Keratinocyte (primary cell): ENCODE results near the gene TPPP3. TPM values are rescaled to one million over a fixed set of nuclear protein-coding genes. Genes with fewer than 3 reads are reported as not detected.

Source experiments
- DNase-seq: peaks from one replicate; pipeline ENCODE4 v3.0.0-alpha.2; 2011; ENCODE audit warnings: low read depth, missing footprints, low spot score
- FAIRE-seq: peaks from 2 replicates; lab custom pipeline; 2011; peaks lifted over from hg19 to GRCh38; lab: Jason Lieb, UNC
- H2AFZ ChIP-seq: 2 replicates; pipeline ENCODE4 v1.6.0; 2012; ENCODE audit warnings: low read length, control low read depth, inconsistent platforms; ENCODE audit not compliant: control insufficient read depth
- H3K27ac ChIP-seq: 2 replicates; pipeline ENCODE4 v1.5.1; 2011; ENCODE audit warnings: low read length; ENCODE audit not compliant: control insufficient read depth, insufficient read depth
- H3K27me3 ChIP-seq: 3 replicates; pipeline ENCODE4 v1.6.0; 2011; ENCODE audit warnings: low read length; ENCODE audit not compliant: control insufficient read depth, insufficient read depth; ENCODE audit errors: extremely low read depth
- H3K36me3 ChIP-seq, 2 experiments: 2 replicates in 1 of 2; 3 replicates in 1 of 2; pipeline ENCODE4 v1.5.1; 2011; ENCODE audit warnings: low read length in 2 of 2, mild to moderate bottlenecking in 1 of 2; ENCODE audit not compliant: control insufficient read depth in 2 of 2, insufficient read depth in 2 of 2; ENCODE audit errors: extremely low read depth in 1 of 2
- H3K4me1 ChIP-seq: 3 replicates; pipeline ENCODE4 v1.5.1; 2011; ENCODE audit warnings: low read length; ENCODE audit not compliant: control insufficient read depth, insufficient read depth; ENCODE audit errors: extremely low read depth
- H3K4me2 ChIP-seq: 3 replicates; pipeline ENCODE4 v1.6.0; 2011; ENCODE audit warnings: low read depth, low read length; ENCODE audit not compliant: control insufficient read depth, insufficient read depth; ENCODE audit errors: extremely low read depth
- H3K4me3 ChIP-seq, 3 experiments: fragments of 200-600 bp in 1 of 3; sonication (generic) in 1 of 3; 2 replicates in 2 of 3; 3 replicates in 1 of 3; pipeline ENCODE4 v1.5.1; 2011 to 2016; ENCODE audit warnings: low read length in 3 of 3, mild to moderate bottlenecking in 3 of 3, control low read depth in 2 of 3, inconsistent platforms in 1 of 3, low read depth in 1 of 3, mixed read lengths in 1 of 3, mixed run types in 1 of 3, moderate library complexity in 1 of 3; ENCODE audit not compliant: control insufficient read depth in 2 of 3, insufficient read depth in 2 of 3; ENCODE audit errors: extremely low read depth in 1 of 3
- H3K79me2 ChIP-seq: 2 replicates; pipeline ENCODE4 v1.6.0; 2012; ENCODE audit warnings: low read length; ENCODE audit not compliant: control insufficient read depth, insufficient read depth
- H3K9ac ChIP-seq: 3 replicates; pipeline ENCODE4 v1.6.0; 2011; ENCODE audit warnings: low read length; ENCODE audit not compliant: control insufficient read depth, insufficient read depth; ENCODE audit errors: extremely low read depth
- H3K9me1 ChIP-seq: 3 replicates; pipeline ENCODE4 v1.6.0; 2011; ENCODE audit warnings: low read length; ENCODE audit not compliant: control insufficient read depth, insufficient read depth; ENCODE audit errors: extremely low read depth
- H3K9me3 ChIP-seq: 2 replicates; pipeline ENCODE4 v1.5.1; 2012; ENCODE audit warnings: low read depth, low read length; ENCODE audit not compliant: control insufficient read depth
- H4K20me1 ChIP-seq: 3 replicates; pipeline ENCODE4 v1.6.0; 2011; ENCODE audit warnings: low read length; ENCODE audit not compliant: control insufficient read depth, insufficient read depth; ENCODE audit errors: extremely low read depth
- CTCF ChIP-seq, 3 experiments: IDR thresholded peaks in 1 of 3; conservative IDR thresholded peaks in 1 of 3; optimal IDR thresholded peaks in 1 of 3; 2 replicates in 2 of 3; 3 replicates in 1 of 3; pipeline versions ENCODE3 to v1.5.1; 2011; ENCODE audit warnings: low read length in 3 of 3, mild to moderate bottlenecking in 3 of 3, moderate library complexity in 2 of 3, control low read depth in 1 of 3, inconsistent platforms in 1 of 3; ENCODE audit not compliant: insufficient read depth in 2 of 3; ENCODE audit errors: extremely low read depth in 1 of 3
- EZH2 ChIP-seq: IDR thresholded peaks from one replicate; pipeline ENCODE4 v1.6.1; 2012; ENCODE audit warnings: inconsistent platforms, mild to moderate bottlenecking, low read length, moderate library complexity
- dilution Hi-C: fragments of 300-500 bp; cut with MboI; formaldehyde crosslinking; loops from one replicate; pipeline ENCODE4 v1.7.0; 2020; ENCODE audit warnings: low sequenced_read_pairs; ENCODE audit not compliant: extremely low pct_ligation_motif_present
- polyA plus RNA-seq, 5 experiments: library from polyadenylated mRNA; depleted of rRNA in 3 of 5; stranded (reverse) in 3 of 5; stranded (forward) in 1 of 5; unstranded in 1 of 5; fragments of >200 nt; gene quantifications; 1 replicate in 1 of 5; 2 replicates in 3 of 5; 3 replicates in 1 of 5; pipeline versions ENCODE4 v1.2.1 to v1.2.3, GENCODE V29; 2011 to 2012; ENCODE audit warnings: missing spikeins in 2 of 5, low read depth in 1 of 5, low replicate concordance in 1 of 5

TPPP3 gene
- polyA plus RNA-seq, 1 donor (not counting 4 experiments of a cell fraction or from before 2014, with no cell fraction given), result 0.96 TPM

GRCh38 chr16:67441907-67442306 is 48.6 kb upstream of the TPPP3 start:
- dilution Hi-C loops, result no loop called here
- Histone ChIP-seq H3K27me3 (no peaks in the 10 kb centered on the region), H3K79me2 (no peaks in the 10 kb centered on the region), H3K9me1 (no peaks in the 10 kb centered on the region), H3K9me3 (no peaks in the 10 kb centered on the region), H3K36me3 (peaks cover 13 to 34% of the 10 kb centered on the region in 2 experiments), H2AFZ (no peak overlapping the region), H3K4me3 (no peak overlapping the region), H3K4me2 (no peak overlapping the region), H3K9ac (no peak overlapping the region), H4K20me1 (no peaks in the 10 kb centered on the region), H3K27ac (no peak overlapping the region), H3K4me1 (no peaks in the 10 kb centered on the region)
- no peak for FAIRE-seq
- no peak for DNase-seq
- TF ChIP-seq CTCF (optimal IDR thresholded peaks at IDR 0.05 in 1 of 3, IDR thresholded peaks at IDR 0.05 in 1 of 3, conservative IDR thresholded peaks at IDR 0.05 in 1 of 3; ENCODE audit: extremely low read depth in 1 of 3, insufficient read depth in 2 of 3, low read length in 3 of 3) (no peak), EZH2 (no peak)

GRCh38 chr16:67441271-67441753 is 48.0 kb upstream of the TPPP3 start:
- H2AFZ ChIP-seq, result no peak overlapping the region
- H3K4me2 ChIP-seq, result no peak overlapping the region
- TF ChIP-seq EZH2, result no peak
- no peak for TF ChIP-seq CTCF (optimal IDR thresholded peaks at IDR 0.05 in 1 of 3, IDR thresholded peaks at IDR 0.05 in 1 of 3, conservative IDR thresholded peaks at IDR 0.05 in 1 of 3; ENCODE audit: extremely low read depth in 1 of 3, insufficient read depth in 2 of 3, low read length in 3 of 3)
- DNase-seq (no peak), FAIRE-seq (no peak)
- H3K27ac ChIP-seq, result no peak overlapping the region
- no peak overlapping the region for H3K4me3 ChIP-seq
- no peaks in the 10 kb centered on the region for H3K27me3 ChIP-seq
- no peaks in the 10 kb centered on the region for H3K9me1 ChIP-seq
- H3K9ac ChIP-seq, result no peak overlapping the region
- dilution Hi-C loops, result no loop called here
- H3K79me2 ChIP-seq, result no peaks in the 10 kb centered on the region
- no peaks in the 10 kb centered on the region for H3K4me1 ChIP-seq
- no peaks in the 10 kb centered on the region for H3K9me3 ChIP-seq
- no peaks in the 10 kb centered on the region for H4K20me1 ChIP-seq
- peaks cover 13 to 34% of the 10 kb centered on the region in 2 experiments for H3K36me3 ChIP-seq
